ENCODE measurements around the gene MRPL19.
"Not testable (repeated sequence)": the region's sequence is repeated elsewhere in the genome, so short reads cannot be mapped to it uniquely, and the experiment has no call there.

MRPL19 gene

GRCh38 chr2:75616933-75617332 lies 29.6 kb upstream of the MRPL19 start:
- no peak for DNase-seq

DNA sequence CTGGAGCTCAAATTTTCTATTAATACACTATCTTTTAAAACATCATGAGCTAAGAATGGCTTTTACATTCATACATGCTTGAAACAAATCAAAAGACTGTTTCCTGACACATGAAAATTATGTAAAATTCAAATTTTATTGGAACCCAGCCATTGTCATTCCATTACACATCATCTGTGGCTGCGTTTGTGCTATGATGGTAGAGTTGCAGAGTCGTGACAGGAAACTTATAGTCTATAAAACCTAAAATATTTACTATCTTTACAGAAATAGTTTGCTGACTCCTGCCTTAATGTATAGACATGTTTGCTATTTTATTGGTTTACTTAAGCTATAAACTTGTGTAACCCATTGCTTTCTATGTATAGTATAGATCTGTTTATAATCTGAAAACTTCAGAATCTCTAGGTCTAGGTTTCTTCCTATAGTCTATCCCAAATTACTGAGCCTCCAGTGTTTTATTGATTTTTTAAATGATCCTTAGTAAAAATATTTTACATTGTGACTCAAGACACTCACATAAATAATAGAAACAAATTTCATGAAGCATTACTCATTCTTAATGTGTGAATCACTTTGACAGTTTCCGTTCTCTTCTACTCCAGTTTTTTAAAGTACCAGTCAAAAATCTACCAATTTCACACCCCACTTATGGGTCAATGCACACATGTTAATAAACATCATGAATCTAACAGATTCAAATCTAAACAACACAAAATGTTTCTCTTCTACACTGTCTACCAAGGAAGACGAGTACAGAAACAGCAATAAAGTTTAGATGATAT lies 26.4 kb upstream of the MRPL19 start:
- DNase-seq = no peak

- no peak for DNase-seq
Measured at GRCh38 chr2:75621228-75621627, 25.4 kb upstream of the MRPL19 start.

DNA sequence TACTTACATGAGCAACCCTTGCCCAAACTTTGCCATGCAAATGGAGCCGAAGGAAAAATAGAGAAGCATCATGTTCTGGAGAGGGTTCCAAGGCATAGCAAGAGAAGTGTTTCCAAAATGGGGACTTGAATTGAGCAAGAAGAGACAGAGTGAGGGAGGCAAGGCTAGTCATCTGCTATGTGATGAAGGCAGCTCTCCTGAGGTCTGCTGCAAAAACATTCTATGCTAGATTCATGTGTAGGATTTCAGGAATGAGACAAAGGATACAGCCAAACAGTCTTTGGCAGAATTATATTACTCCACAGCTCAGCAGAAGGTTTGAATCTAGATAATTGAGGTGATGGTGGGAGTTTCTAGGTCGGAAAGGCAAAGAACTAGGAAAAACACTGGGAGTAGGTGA lies 24.1 kb upstream of the MRPL19 start:
- no peak for DNase-seq

DNA sequence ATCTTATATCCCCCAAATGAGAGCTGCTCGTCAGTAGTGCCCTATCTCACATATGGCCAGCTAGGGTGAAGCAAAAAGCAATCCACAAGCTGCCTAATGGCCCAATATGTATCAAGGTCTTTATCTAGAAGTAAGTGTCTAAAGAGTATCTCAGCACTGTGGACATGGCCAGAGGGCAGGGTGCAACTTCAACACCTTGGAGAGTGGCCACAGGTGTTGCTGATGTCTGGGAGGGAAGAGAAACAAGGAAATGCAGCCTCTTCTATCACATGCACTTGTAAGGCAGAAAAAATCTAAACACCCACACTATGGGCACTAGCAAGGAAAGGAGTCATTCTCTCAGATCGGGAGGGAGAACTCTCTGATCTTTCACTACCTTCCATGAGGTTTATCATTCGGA lies 23.7 kb upstream of the MRPL19 start:
- no peak for DNase-seq

GRCh38 chr2:75627902-75628504 lies 18.6 kb upstream of the MRPL19 start:
- DNase-seq = no peak

GRCh38 chr2:75632091-75632701 lies 14.4 kb upstream of the MRPL19 start:
- DNase-seq = no peak

DNA sequence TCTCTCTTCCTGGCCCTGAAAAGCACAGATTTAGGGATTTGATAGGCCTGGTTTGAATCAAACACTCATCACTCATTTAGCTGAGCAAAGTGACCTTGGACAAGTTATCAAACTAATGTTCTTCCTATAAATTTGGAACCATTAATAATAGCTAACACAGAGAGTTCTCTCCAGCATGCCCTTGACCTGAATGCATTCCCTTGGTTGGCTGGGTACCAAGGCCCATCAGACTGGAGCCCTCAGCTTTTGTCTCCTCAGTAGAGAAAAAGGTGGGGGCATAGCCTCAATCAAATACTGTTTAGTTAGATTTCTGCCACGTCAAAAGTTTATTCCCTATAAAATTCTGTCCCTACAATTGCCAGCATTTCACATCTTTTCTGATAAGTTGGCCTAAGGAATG lies 13.8 kb upstream of the MRPL19 start:
- no peak for DNase-seq

GRCh38 chr2:75633620-75634019 lies 13.0 kb upstream of the MRPL19 start:
- no peak for DNase-seq

- DNase-seq = no peak
Measured at GRCh38 chr2:75634945-75635344, 11.6 kb upstream of the MRPL19 start.

DNA sequence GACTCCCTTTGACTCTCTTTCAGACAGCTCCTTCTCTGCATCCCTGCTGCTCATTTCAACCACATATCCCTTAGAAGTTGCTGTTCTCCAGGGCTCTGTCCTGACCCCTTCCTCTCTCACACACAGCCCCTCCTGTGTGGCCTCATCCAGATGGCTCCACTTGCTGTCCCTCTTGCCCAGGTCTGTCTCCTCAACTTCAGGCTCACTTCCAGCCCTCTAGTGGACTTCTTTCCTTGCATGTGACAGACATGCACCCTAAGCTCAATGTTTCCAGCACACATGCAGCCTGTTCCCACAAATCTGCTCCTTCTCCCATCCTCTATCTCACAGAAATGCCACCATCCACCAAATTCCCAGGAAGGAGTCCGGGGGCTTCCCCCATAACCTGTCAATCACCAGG lies 9.0 kb upstream of the MRPL19 start:
- DNase-seq = no peak

DNA sequence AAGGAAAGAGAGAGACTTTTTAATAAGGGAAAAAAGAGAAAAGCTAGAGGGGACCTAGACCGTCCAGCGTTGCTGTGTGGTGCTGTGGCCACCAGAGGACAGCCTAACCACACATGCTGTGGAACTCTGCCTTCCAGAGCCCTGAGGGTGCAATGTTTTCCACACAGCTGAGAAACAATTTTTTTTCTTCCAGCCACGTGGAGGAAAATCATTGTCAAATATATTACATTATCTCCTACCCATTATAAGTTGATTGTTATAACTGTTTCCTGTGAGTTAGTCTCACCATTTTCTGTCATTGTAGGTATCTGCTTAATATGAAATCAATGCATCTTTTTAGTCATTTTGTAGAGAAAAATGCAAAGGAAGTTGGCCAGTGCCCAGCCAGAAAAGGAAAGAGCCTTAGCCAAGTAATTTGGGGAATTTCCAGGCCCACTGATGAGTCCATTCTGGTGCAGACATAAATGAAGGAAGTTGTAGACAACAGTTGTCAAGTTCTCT lies 5.9 kb upstream of the MRPL19 start:
- no peak for DNase-seq

GRCh38 chr2:75641587-75641986 lies 5.0 kb upstream of the MRPL19 start:
- no peak for DNase-seq

- no peak for DNase-seq
Measured at GRCh38 chr2:75643980-75644379, 2.6 kb upstream of the MRPL19 start.

DNA sequence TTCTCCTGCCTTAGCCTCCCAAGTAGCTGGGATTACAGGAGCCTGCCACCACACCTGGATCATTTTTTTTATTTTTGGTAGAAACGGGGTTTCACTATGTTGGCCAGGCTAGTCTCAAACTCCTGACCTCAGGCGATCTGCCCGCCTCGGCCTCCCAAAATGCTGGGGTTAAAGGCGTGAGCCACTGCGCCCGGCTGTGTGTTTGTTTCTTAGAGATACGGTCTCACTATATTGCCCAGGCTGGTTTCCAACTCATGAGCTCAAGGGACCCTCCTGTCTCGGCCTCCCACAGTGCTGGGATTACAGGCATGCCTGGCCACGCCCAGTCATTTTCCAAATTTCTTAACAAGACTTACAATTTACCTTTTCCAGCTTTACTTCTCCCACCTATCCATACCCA lies 940 bp upstream of the MRPL19 start:
- DNase-seq = no peak

DNA sequence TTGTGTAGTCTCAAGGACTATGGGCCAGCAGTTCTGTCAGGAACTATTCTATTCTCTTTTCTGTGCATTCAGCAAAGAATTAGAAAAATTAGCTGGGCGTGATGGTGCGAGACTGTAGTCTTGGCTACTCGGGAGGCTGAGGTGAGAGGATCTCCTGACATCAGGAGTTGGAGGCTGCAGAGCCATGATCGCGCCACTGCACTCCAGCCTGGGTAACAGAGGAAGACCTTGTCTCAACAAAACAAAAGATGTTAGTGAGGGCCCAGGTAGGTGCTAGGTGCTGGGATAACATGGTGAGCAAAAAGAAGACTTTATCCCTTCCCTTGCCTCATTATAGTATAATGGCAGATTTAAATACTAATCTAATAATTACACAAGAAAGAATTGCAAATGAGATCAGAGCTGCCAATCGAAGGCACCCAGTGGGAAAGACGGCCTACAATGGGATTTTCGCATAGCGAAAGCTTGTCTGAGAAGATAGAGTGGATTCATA lies 447 bp upstream of the MRPL19 start:
- DNase-seq = no peak

GRCh38 chr2:75647771-75648170 lies 1.2 kb downstream of the MRPL19 start:
- DNase-seq = no peak

GRCh38 chr2:75654012-75654411 lies 7.4 kb downstream of the MRPL19 start:
- no peak for DNase-seq

DNA sequence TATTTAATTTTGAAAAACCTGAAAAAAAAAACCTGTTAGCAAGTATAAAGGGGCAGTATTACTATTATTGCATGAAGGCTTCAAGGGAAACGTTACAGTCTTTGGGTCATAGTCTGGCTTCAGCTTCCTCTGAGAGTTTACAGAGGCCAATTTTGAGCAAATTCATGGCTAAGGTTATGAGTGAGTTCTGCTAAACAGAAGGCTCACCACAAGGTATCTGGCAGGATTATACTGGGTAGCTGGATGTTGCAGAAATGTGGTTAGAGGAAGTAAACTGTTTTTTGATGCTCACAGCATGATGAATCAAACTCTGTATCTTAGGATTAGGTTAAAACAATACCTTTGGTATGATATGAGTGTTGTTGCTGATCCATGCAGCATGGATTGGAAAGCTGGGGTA lies 9.3 kb downstream of the MRPL19 start:
- DNase-seq = no peak

- no peak for DNase-seq
Measured at GRCh38 chr2:75656563-75656962, 10.0 kb downstream of the MRPL19 start.

GRCh38 chr2:75657798-75658197 lies 11.2 kb downstream of the MRPL19 start:
- no peak for DNase-seq

DNA sequence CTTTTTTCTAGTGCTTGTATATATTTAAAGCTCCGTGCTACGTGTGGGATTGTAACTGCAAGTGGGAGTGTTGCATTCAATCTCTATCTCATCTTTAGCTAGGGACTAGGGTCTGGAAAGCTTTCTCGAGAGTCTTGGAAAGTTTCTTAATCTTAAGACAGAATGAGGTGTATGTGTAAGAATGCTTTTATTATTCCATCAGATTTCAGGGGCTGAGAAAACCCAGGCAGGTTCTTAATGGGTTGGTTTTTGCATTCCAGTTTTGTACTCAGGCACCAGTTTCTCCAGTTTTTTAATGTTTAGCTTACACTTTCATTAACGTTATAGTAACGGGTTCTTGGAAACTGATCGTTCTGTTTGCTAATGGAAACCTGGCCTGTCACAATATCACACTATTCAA lies 20.3 kb downstream of the MRPL19 start:
- DNase-seq = no peak

- DNase-seq = no peak
Measured at GRCh38 chr2:75667884-75668283, 21.3 kb downstream of the MRPL19 start.

GRCh38 chr2:75675423-75675822 lies 28.8 kb downstream of the MRPL19 start:
- not testable (repeated sequence) for DNase-seq
